ENCODE results near the gene GFOD2. TPM values are rescaled to one million over a fixed set of nuclear protein-coding genes. Genes with fewer than 3 reads are reported as not detected.

Gene GFOD2
- total RNA-seq, 1 donor from 2014 or later: 13.4 TPM

GRCh38 chr16:67661101-67661761 is 57.9 kb downstream of the GFOD2 start:
- intact Hi-C loops (cut with micrococcal nuclease): loop anchor here (2.0 to 5.0 kb wide), 2 partner anchors 424 to 576 kb away; partner anchors contain the start of genes ESRP2 and NFATC3

- intact Hi-C loops (cut with micrococcal nuclease): loop anchor here (1.0 to 5.0 kb wide), 13 partner anchors 8 to 577 kb away; partner anchors contain the start of genes ATP6V0D1, CARMIL2, CTCF and ESRP2
These were observed 58.5 kb downstream of the GFOD2 start, which contains the start of gene PARD6A for GRCh38 chr16:67660564-67661028. Gene PARD6A (plus strand): TSS chr16:67660960. CDS start chr16:67661039, 79 bp downstream.

DNA sequence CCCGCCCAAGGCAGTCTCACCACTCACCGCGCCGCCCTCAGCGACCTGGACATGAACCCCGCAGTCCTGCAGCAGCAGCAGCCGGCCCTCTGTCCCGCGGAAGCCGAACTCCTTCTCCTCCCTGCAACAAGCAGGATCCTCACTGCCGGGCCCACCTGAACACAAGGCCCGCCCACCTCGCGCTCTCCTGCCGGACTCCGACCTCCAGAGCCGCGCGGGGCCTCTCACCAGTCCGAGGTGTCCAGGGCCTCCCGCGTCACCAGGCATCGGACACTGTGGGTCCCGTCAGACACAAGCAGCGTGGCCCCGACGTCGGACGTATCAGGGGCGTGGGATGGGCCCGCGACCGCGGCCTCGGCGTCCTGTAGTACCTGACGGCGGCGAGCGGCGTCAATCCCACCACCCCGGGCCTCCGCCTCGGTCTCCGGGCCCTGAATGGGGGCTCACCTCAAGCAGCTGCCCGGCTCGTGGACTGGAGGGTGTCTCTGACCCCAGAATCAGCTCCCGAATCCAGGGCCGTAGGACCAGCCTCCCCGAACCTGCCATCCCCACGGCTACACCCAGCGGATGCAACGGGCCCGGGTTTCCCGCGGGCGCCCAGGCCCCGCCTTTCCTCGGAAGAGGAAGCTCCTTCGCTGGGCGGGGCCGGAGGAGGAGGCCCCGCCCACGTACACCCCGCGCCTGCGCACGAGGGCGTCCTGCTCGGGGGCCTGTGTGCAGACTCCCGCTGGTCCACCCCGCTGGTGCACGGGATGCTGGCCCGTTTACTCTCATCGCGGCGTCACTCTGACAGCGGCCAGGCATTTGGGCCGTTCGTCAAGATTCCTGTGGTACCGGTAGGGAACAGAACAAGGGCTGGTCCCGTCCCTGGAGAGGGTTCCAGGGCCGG is 59.2 kb downstream of the GFOD2 start, which contains the start of gene ACD:
ACD (minus strand) TSS at position 586 of the 889 bp plus-strand sequence; CDS start at position 546, 40 bp downstream.
- intact Hi-C loops (cut with micrococcal nuclease): loop anchor here (1.0 to 5.0 kb wide), 13 partner anchors 8 to 577 kb away; partner anchors contain the start of genes ATP6V0D1, CARMIL2, CTCF and ESRP2

GRCh38 chr16:67658849-67659674 is 60.1 kb downstream of the GFOD2 start:
- intact Hi-C loops (cut with micrococcal nuclease): no loop called here

- intact Hi-C loops (cut with micrococcal nuclease): no loop called here
These were observed 61.2 kb downstream of the GFOD2 start for GRCh38 chr16:67657751-67658518.

DNA sequence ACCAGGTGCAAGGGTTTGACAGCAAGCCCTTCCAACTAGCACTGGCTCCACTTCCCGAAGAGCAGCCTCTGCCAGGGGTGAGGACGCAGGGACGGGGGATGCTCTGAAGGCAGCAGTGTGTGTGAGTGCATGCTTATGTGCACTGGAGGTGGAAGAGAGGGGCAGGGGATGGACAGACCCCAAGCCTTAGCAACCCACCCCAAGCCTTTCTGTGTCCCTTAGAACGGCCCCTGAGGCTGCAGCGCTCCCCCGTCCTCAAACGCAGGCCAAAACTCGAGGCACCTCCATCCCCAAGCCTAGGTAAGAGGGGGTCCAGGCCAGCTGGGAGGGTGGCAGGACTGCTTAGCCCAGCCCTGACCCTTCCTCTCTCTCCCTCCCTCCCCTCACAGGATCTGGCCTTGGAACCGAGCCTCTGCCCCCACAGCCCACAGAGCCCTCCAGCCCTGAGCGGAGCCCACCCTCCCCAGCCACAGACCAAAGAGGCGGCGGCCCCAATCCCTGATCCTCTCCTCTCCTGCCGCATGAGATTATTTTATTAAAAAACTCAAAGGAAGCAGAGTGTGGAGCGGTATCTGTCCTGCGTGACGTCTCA is 62.0 kb downstream of the GFOD2 start:
- intact Hi-C loops (cut with micrococcal nuclease): no loop called here

DNA sequence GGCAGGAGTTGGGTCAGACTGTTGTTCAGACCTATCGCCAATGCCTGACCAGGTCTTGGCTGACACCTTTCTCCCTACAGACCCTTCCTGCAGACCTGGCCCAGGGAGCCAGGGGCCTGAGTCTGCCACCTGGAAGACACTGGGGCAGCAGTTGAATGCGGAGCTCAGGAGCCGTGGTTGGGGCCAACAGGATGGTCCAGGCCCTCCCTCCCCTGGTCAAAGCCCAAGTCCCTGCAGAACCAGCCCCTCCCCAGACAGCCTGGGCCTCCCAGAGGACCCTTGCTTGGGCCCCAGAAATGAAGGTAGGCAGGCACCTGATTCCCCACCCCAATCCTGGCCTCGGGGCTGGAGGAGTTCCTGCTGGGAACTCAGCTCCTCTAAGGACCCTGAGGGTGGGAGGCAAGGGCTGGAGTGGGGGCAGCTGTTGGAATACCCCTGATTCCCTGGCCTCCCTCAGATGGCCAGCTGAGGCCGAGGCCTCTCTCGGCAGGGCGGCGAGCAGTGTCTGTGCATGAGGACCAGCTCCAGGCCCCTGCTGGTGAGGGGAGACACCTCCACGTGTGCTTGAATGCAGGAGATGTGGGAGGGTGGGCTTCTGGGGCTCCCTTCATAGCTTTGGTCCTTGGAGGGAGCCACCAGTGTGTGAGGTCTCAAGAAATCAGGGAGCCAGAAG is 62.6 kb downstream of the GFOD2 start:
- intact Hi-C loops (cut with micrococcal nuclease): no loop called here

GRCh38 chr16:67655363-67655762 is 63.8 kb downstream of the GFOD2 start:
- intact Hi-C loops (cut with micrococcal nuclease): no loop called here

DNA sequence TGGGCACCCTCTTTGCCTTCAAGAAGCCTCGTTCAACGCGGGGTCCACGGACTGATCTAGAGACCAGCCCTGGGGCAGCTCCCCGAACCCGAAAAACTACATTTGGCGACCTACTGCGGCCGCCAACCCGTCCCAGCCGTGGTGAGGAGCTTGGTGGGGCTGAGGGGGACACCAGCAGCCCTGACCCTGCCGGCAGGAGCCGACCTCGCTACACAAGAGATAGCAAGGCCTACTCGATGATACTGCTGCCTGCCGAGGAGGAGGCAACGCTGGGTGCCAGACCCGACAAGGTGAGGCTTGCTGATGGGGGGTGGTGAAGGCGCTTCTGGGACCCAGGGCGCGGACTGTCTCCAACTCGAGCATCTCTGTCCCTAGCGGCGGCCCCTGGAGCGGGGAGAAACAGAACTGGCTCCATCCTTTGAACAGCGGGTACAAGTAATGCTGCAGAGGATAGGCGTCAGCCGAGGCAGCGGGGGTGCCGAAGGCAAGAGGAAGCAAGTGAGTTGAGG is 64.7 kb downstream of the GFOD2 start:
- intact Hi-C loops (cut with micrococcal nuclease): no loop called here

GRCh38 chr16:67653789-67654402 is 65.2 kb downstream of the GFOD2 start:
- intact Hi-C loops (cut with micrococcal nuclease): no loop called here

- intact Hi-C loops (cut with micrococcal nuclease): no loop called here
These were observed 65.9 kb downstream of the GFOD2 start for GRCh38 chr16:67653128-67653788.

- intact Hi-C loops (cut with micrococcal nuclease): no loop called here
These were observed 66.5 kb downstream of the GFOD2 start for GRCh38 chr16:67652578-67653127.

- intact Hi-C loops (cut with micrococcal nuclease): no loop called here
These were observed 67.3 kb downstream of the GFOD2 start for GRCh38 chr16:67651847-67652246.

DNA sequence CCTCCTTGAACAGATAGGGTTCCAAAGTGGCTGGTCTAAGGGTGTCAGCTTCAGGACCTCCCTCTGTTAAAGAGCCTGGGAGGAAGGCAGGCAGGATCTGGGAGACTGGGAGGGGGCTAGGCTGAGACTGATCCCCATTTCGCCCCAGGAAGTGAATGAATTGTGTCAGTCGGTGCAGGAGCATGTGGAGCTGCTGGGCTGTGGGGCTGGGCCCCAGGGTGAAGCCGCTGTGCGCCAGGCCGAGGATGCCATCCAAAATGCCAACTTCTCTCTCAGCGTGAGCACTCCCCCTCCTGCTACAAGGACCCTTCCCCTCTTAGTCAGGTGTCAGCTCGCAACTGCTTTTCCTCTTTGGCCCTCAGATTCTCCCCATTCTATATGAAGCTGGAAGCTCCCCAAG is 68.1 kb downstream of the GFOD2 start:
- intact Hi-C loops (cut with micrococcal nuclease): no loop called here

DNA sequence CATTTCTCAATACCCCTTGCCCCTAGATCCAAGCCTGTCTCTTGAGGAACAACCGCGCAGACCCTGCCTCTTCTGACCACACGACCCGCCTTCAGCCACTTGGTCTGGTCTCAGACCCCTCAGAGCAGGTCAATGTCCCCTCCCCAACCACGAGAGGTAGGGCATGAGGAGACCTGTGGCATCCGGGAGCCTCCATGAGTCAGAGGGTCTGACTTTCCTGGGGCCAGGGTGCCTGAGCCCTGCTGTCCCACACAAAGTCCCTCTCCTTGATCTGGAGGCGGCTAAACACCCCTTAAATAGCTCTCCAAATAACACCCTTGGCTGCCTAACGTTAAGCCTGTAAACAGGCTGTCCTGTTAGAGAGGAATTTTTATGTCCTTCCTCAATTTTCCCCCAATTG is 69.1 kb downstream of the GFOD2 start:
- intact Hi-C loops (cut with micrococcal nuclease): no loop called here

DNA sequence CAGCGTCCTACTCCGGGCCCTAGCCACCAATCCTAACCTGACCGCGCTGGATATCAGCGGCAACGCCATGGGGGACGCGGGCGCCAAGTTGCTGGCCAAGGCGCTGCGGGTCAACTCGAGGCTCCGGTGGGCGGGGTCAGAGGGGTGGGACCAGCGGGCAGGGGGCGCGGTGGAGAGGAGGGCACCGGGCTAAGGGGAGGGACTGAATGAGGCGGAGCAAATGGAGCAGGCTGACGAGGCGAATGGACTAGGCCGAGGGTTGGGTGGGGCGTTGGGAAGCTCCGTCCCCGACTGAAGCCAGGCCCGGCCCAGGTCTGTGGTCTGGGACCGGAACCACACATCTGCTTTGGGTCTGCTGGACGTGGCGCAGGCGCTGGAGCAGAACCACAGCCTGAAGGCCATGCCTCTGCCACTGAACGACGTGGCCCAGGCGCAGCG is 69.6 kb downstream of the GFOD2 start:
- intact Hi-C loops (cut with micrococcal nuclease): no loop called here

DNA sequence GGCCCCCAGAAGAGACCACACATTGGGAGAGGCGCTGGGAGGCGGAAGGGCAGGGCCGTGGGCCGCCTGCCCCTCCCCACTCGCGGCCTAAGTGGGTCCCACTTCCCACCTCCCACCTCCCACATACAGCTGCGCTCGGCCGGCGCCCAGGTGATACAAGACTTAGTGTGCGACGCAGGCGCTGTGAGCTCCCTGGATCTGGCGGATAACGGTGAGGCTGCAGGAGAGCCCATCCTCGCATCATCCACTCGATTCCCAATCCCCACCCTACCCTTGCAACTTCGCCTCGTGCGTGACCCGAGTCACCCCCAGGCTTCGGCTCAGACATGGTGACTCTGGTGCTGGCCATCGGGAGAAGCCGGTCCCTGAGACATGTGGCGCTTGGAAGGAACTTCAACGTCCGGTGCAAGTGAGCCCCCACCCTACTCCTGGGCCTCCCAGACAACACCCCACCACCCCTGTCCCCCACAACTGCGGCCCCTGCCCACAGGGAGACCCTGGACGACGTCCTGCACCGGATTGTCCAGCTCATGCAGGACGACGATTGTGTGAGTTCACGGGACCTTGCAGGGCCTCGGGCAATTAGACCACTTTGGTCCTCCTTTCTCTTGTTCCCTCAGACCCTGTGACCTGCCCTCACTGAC is 70.2 kb downstream of the GFOD2 start:
- intact Hi-C loops (cut with micrococcal nuclease): no loop called here
